GM12878 (cell line): ENCODE data around the gene EIF5B. TPM values are rescaled to one million over a fixed set of nuclear protein-coding genes. Genes with fewer than 3 reads are reported as not detected.

ENCODE experiments used
- ASH2L ChIP-seq: fragments of 300-600, 200-600 bp; sonication (generic); IDR thresholded peaks from 2 replicates; pipeline ENCODE4 v1.6.1; 2017; ENCODE audit warnings: low read depth, mild to moderate bottlenecking, borderline replicate concordance
- CBFB ChIP-seq: IDR thresholded peaks from 2 replicates; pipeline ENCODE4 v1.6.1; 2016; ENCODE audit warnings: antibody characterized with exemption, low read depth
- CBX5 ChIP-seq: sonication (generic); IDR thresholded peaks from 2 replicates; pipeline ENCODE4 v1.6.1; 2016; ENCODE audit warnings: low read depth, moderate library complexity, mild to moderate bottlenecking, inconsistent platforms
- EP300 ChIP-seq, 2 experiments: fragments of 150-350 bp in 1 of 2; IDR thresholded peaks; 2 replicates each; pipeline ENCODE4 v1.6.1; 2011 to 2012; ENCODE audit warnings: low read depth in 2 of 2, low read length in 2 of 2, borderline replicate concordance in 1 of 2, improper control_type of control experiment in 1 of 2, inconsistent platforms in 1 of 2; ENCODE audit not compliant: control insufficient read depth in 1 of 2
- ETV6 ChIP-seq, 2 experiments: fragments of 450-650 bp in 1 of 2; IDR thresholded peaks in 1 of 2; conservative IDR thresholded peaks in 1 of 2; 2 replicates each; pipeline ENCODE4 v1.6.1; 2014; ENCODE audit warnings: antibody characterized with exemption in 1 of 2, borderline replicate concordance in 1 of 2, low read depth in 1 of 2, mild to moderate bottlenecking in 1 of 2, moderate library complexity in 1 of 2
- FOS ChIP-seq: IDR thresholded peaks from 3 replicates; pipeline ENCODE4 v1.6.1; 2011; ENCODE audit warnings: borderline replicate concordance; ENCODE audit not compliant: insufficient read length; ENCODE audit errors: extremely low read depth
- HDGF ChIP-seq: fragments of 450-650 bp; IDR thresholded peaks from 2 replicates; pipeline ENCODE4 v1.6.1; 2016; ENCODE audit warnings: antibody characterized with exemption
- IKZF2 ChIP-seq, 2 experiments: fragments of 450-650 bp; IDR thresholded peaks; 2 replicates each; pipeline ENCODE4 v1.6.1; 2017; ENCODE audit warnings: mild to moderate bottlenecking in 2 of 2, moderate library complexity in 2 of 2
- MXI1 ChIP-seq: fragments of 150-350 bp; IDR thresholded peaks from 2 replicates; pipeline ENCODE4 v1.6.1; 2011; ENCODE audit warnings: low read depth, mild to moderate bottlenecking, inconsistent platforms, low read length, improper control_type of control experiment
- RB1 ChIP-seq: fragments of 450-650 bp; formaldehyde crosslinking; IDR thresholded peaks from 2 replicates; pipeline ENCODE4 v1.6.1; 2017; ENCODE audit warnings: mild to moderate bottlenecking, borderline replicate concordance
- RFX5 ChIP-seq: IDR thresholded peaks from 2 replicates; pipeline ENCODE4 v1.6.1; 2011; ENCODE audit warnings: low read depth, low read length, improper control_type of control experiment
- TCF7 ChIP-seq: IDR thresholded peaks from 2 replicates; pipeline ENCODE4 v1.6.1; 2014; ENCODE audit warnings: antibody characterized with exemption, borderline replicate concordance
- ZNF274 ChIP-seq: IDR thresholded peaks from one replicate; pipeline ENCODE4 v1.8.0; 2011; ENCODE audit not compliant: insufficient read length, insufficient read depth
- polyA plus RNA-seq, 11 experiments: library from polyadenylated mRNA; depleted of rRNA in 4 of 11; unstranded in 6 of 11; stranded (reverse) in 5 of 11; fragments of >200 nt; fragmentation: Nextera tagmentation in 4 of 11; fragmentation: Illumina TruSeq in 1 of 11; extraction: Ambion mirVana in 4 of 11; extraction: Trizol in 1 of 11; gene quantifications; 1 replicate in 1 of 11; 2 replicates in 10 of 11; pipeline versions ENCODE4 v1.2.1 to v1.2.3, GENCODE V29; 2011 to 2016; ENCODE audit warnings: inconsistent platforms in 2 of 11, missing spikeins in 2 of 11, low read depth in 1 of 11
- total RNA-seq, 4 experiments: library from RNA; depleted of rRNA in 3 of 4; stranded (reverse); fragments of >200 nt in 3 of 4; fragmentation: Illumina TruSeq in 1 of 4; extraction: Trizol in 1 of 4; gene quantifications; 2 replicates each; pipeline versions ENCODE4 v1.2.1 to v1.2.3, GENCODE V29; 2013 to 2021
- TF ChIP-seq, protein P1 (sequence below): fragments of 450-650 bp; IDR thresholded peaks from 2 replicates; pipeline ENCODE4 v1.6.1; 2018; ENCODE audit warnings: borderline replicate concordance, mild to moderate bottlenecking; ENCODE audit not compliant: partially characterized antibody

The EIF5B gene
- total and polyA plus RNA-seq, 10 of the 15 experiments (the other 5 are each of a cell fraction or from before 2014, with no cell fraction given), result 21.7 to 119 (median 40.8) TPM

DNA sequence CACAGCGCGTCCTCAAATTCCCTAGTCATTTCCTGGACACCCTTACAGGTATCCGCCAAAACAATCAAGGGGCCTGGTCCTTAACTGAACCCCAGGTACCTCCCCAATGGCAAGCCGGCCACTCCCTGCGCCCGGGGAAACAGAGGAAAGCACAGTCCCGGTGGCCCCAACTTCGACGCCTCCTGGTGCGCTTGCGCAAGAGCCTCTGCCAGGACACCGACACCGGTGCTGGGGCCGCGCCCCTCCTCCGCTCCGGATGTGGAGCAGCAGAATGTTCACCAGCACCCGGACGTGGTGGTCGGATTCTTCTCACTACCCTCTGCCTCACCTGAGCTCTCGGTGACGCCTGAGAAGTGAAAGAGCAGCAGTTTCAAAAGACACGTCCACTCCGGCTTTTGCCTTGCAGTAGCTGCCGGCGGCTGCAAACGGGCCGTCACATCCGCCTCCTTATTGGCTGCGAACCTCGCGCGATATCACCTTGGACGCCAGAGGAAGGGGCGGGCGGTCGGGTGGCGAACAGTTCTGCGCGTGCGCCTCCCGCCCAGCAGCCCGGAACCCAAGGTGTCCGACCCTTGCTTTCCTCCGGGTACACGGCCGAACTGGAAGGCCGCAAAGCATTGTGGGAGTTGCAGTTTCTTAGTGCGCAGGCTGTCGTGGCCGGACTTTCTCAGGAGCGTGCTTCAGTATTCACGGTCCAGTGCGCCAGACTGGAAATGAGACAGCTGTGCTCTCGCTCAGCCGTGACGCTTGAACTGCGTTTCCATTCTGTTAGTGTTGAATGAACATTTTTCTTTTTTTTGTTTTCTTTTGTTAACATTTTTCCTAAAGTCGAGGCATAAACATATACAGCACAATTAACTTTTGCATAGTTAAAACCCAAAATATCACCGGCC is 1.0 kb upstream of the EIF5B start, which contains the start of gene TXNDC9 (continued):
- TF ChIP-seq ETV6 (conservative IDR thresholded peaks at IDR 0.05 in 1 of 2, IDR thresholded peaks at IDR 0.05 in 1 of 2; ENCODE audit: borderline replicate concordance in 1 of 2, low read depth in 1 of 2) (peak in 1 of 2 experiments; percentile 60; a peak in 1 of 4 replicates), MXI1 (peak; percentile 87), HDGF (0 out of 2 replicates have a peak, but pooled peaks have one; percentile 76), FOS (no peak), RB1 (peak; percentile 48; the same call in 1 of the 2 replicates), RFX5 (peak; percentile 53; the same call in 1 of the 2 replicates), IKZF2 (IDR thresholded peaks at IDR 0.05) (peak in 1 of 2 experiments; percentile 61; a peak in 1 of 4 replicates), TCF7 (no peak), CBX5 (peak; percentile 79; the same call in 1 of the 2 replicates), CBFB (peak; percentile 79), EP300 (IDR thresholded peaks at IDR 0.05; ENCODE audit: borderline replicate concordance in 1 of 2, control insufficient read depth in 1 of 2, low read depth in 2 of 2, low read length in 2 of 2) (peak; percentile 41 to 56; a peak in 3 of 4 replicates), ZNF274 (no peak), ASH2L (peak; percentile 97; the same call in 1 of the 2 replicates)
- TF ChIP-seq, protein P1, sequence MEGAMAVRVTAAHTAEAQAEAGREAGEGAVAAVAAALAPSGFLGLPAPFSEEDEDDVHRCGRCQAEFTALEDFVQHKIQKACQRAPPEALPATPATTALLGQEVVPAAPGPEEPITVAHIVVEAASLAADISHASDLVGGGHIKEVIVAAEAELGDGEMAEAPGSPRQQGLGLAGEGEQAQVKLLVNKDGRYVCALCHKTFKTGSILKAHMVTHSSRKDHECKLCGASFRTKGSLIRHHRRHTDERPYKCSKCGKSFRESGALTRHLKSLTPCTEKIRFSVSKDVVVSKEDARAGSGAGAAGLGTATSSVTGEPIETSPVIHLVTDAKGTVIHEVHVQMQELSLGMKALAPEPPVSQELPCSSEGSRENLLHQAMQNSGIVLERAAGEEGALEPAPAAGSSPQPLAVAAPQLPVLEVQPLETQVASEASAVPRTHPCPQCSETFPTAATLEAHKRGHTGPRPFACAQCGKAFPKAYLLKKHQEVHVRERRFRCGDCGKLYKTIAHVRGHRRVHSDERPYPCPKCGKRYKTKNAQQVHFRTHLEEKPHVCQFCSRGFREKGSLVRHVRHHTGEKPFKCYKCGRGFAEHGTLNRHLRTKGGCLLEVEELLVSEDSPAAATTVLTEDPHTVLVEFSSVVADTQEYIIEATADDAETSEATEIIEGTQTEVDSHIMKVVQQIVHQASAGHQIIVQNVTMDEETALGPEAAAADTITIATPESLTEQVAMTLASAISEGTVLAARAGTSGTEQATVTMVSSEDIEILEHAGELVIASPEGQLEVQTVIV, result peak; percentile 52
